ENCODE measurements around the gene GBF1.

The GBF1 gene

DNA sequence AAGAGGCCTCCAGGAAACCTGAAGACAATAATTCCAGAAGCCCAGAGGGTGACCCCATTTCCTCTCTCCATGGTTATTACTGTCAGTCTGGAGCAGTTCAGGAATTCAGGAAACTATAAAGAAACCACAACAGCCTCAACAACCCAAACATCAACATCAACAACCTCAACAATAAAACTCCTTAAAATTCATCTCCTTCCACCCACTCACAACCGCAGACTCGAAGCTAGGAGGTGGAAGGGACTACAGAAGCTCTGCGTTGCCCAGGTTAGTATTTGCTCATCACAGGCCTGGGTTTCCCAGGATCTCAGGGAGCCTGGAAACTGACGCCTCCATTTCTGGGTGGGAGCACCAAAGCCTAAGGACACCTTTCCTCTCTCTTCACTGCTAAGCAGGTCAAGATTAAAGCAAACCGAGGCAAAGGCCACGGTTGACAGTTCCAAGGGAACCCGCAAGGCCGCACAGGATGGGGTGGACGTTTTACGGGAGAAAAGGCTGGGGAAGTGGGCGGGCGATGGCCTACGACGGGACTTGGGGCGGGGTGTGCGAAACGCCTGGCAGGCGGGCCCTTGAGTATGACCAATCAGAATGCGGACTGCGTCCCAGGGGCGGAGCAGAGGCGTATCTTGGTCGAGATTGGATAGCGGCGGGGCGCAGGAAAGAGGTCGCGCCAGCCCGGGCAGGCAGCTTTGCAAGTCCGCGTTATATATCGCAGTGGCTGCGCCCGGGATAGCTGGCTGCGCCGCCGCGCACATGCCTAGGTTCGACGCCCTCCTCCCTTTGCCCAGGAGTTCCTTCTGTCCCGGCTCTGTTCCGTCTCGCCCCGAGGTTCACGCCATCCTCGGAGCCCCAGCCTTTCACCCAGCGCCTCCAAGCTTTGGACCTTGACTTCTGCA lies 19.4 kb upstream of the GBF1 start, which contains the start of gene ELOVL3:
Gene ELOVL3, plus strand, starts transcription at position 654 of the 896 bp plus-strand sequence. CDS start 250 bp downstream, outside the sequence.
- peak; percentile 88 for DNase-seq
- Mint-ChIP-seq H3K27ac (peak within 1 kb of the TSS; percentile 44), H3K27me3 (peaks cover 64% of the 10 kb centered on the region), H3K36me3 (ENCODE audit: low read depth) (no peaks in the 10 kb centered on the region), H3K4me1 (ENCODE audit: low read depth) (peaks cover 24% of the 10 kb centered on the region), H3K9me3 (no peaks in the 10 kb centered on the region), H3K4me3 (peak within 1 kb of the TSS; percentile 49)

DNA sequence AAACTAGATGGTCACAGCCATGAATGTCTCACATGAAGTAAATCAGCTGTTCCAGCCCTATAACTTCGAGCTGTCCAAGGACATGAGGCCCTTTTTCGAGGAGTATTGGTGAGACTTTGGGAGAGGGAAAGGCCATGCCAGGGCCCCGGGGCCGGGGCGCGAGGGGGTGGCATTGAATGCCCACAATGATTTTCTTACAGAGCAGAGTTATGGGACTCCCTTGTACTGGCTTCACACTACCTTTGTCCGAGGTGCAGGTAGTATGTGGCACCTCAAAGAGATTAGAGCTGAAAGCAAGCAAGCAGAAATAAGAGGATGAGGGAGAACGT lies 18.8 kb upstream of the GBF1 start:
- peaks cover 70% of the 10 kb centered on the region for H3K27me3 Mint-ChIP-seq
- peaks cover 28% of the 10 kb centered on the region for H3K4me1 Mint-ChIP-seq (ENCODE audit: low read depth)
- H3K9me3 Mint-ChIP-seq = no peaks in the 10 kb centered on the region
- H3K27ac Mint-ChIP-seq = peak overlapping the region; percentile 44
- no peaks in the 10 kb centered on the region for H3K36me3 Mint-ChIP-seq (ENCODE audit: low read depth)
- peak overlapping the region; percentile 49 for H3K4me3 Mint-ChIP-seq
- DNase-seq = no peak

DNA sequence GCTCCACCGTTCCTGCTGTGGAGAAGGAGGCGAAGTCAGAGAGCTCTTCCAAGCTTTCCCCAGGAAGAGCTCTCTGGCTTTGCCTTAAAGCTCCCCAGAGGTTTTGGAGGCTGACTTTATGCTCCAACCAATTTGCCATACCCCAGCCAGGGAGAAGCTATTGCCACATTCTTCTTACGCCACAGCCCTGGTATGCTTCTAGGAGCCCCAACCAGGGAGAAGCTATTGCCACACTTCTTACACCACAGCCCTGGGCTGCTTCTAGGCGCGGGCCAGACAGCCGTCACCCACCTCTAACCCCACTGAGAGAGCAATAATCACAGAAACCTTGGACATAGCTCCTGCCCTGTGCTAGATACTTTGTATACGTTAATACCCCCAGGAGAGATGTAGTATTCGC lies 18.3 kb upstream of the GBF1 start:
- Mint-ChIP-seq H3K4me3 (no peak overlapping the region), H3K27me3 (peaks cover 74% of the 10 kb centered on the region), H3K27ac (no peak overlapping the region), H3K4me1 (ENCODE audit: low read depth) (peaks cover 30% of the 10 kb centered on the region), H3K36me3 (ENCODE audit: low read depth) (no peaks in the 10 kb centered on the region), H3K9me3 (no peaks in the 10 kb centered on the region)
- no peak for DNase-seq

DNA sequence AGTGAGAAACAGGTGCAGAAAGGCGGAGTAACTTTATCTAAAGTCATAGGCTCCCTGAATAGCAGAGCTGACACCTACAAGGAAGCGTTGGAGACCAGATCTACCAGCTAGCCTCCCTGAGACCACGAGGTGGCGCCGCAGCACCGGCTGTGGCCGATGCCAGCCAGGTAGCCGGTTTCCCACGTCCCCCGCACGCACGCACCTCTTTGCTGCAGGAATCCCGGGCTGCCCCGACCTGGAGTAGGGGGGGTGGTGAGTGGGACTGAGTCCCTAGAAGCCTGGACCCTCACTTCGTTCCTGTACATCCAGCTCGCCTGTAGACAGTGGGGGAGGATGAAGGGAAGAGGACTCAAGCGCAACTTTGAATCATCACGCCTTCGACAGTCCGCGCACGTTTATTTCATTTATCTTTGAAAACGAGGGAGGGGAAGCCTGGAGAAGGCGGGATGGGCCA lies 15.5 kb upstream of the GBF1 start:
- peaks cover 79% of the 10 kb centered on the region for H3K27me3 Mint-ChIP-seq
- DNase-seq = peak; percentile 92
- H3K36me3 Mint-ChIP-seq (ENCODE audit: low read depth) = no peaks in the 10 kb centered on the region
- H3K9me3 Mint-ChIP-seq = no peaks in the 10 kb centered on the region
- H3K4me3 Mint-ChIP-seq = peak overlapping the region; percentile 74
- peaks cover 30% of the 10 kb centered on the region for H3K4me1 Mint-ChIP-seq (ENCODE audit: low read depth)
- peak overlapping the region; percentile 37 for H3K27ac Mint-ChIP-seq

- H3K4me3 Mint-ChIP-seq = peak overlapping the region; percentile 74
- no peaks in the 10 kb centered on the region for H3K9me3 Mint-ChIP-seq
- peaks cover 30% of the 10 kb centered on the region for H3K4me1 Mint-ChIP-seq (ENCODE audit: low read depth)
- H3K36me3 Mint-ChIP-seq (ENCODE audit: low read depth) = no peaks in the 10 kb centered on the region
- peak; percentile 65 for DNase-seq
- peaks cover 79% of the 10 kb centered on the region for H3K27me3 Mint-ChIP-seq
- H3K27ac Mint-ChIP-seq = no peak overlapping the region
These were observed 15.0 kb upstream of the GBF1 start for GRCh38 chr10:102230264-102230860.

DNA sequence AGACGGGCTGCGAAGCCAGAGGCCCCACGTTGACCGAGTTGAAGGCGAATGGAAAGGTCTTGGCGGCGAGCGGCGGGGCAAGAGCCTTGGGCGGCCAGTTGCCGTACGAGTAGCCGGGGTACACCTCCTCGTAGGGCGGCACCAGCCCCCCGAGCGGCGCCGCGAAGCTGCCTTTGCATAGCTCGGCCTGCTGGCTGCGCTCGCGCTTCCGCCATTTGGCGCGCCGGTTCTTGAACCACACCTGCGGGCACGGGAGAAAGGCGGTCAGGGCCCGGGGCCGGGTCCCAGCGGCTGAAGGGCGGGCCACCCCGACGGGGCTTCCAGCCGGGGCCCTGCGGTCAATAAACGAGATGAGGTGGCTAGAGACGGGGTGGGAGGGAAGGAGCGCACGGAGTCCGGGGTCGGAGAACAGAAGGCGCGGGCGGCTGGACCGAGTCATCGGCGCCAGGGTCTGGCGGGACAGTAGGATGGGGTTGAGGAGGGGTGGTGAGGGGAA lies 14.4 kb upstream of the GBF1 start:
- Mint-ChIP-seq H3K36me3 (ENCODE audit: low read depth) (no peaks in the 10 kb centered on the region), H3K4me1 (ENCODE audit: low read depth) (peaks cover 26% of the 10 kb centered on the region), H3K27ac (no peak overlapping the region), H3K9me3 (no peaks in the 10 kb centered on the region), H3K4me3 (peak overlapping the region; percentile 74), H3K27me3 (peaks cover 74% of the 10 kb centered on the region)
- DNase-seq = peak; percentile 74

GRCh38 chr10:102231357-102232318 lies 13.7 kb upstream of the GBF1 start:
- Mint-ChIP-seq H3K4me1 (ENCODE audit: low read depth) (peaks cover 19% of the 10 kb centered on the region), H3K4me3 (peak overlapping the region; percentile 74), H3K9me3 (no peaks in the 10 kb centered on the region), H3K27me3 (peaks cover 69% of the 10 kb centered on the region), H3K36me3 (ENCODE audit: low read depth) (no peaks in the 10 kb centered on the region), H3K27ac (no peak overlapping the region)
- peak; percentile 84 for DNase-seq

DNA sequence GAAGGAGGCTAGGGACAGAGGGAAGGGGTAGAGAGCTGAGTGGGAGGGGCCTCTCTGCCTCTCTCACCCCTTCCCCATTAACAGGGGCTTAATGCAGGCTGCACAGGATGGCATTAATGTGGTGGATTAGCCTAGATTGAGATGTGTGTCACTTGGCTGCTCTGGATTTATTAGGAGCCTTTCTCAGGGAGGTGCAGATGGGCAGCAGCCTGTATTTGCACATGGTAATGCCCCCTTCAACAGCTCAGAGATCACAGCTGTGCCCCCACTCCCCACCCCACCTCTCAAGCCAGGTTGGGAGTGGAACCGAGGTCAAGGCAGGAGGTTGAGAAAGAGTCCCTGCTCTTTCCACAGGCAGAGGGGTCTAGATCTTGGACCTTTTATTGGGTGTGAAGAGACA lies 11.3 kb upstream of the GBF1 start:
- H3K27ac Mint-ChIP-seq = no peak overlapping the region
- peaks cover 15% of the 10 kb centered on the region for H3K4me1 Mint-ChIP-seq (ENCODE audit: low read depth)
- no peak overlapping the region for H3K4me3 Mint-ChIP-seq
- no peaks in the 10 kb centered on the region for H3K9me3 Mint-ChIP-seq
- peaks cover 55% of the 10 kb centered on the region for H3K27me3 Mint-ChIP-seq
- no peaks in the 10 kb centered on the region for H3K36me3 Mint-ChIP-seq (ENCODE audit: low read depth)
- no peak for DNase-seq

DNA sequence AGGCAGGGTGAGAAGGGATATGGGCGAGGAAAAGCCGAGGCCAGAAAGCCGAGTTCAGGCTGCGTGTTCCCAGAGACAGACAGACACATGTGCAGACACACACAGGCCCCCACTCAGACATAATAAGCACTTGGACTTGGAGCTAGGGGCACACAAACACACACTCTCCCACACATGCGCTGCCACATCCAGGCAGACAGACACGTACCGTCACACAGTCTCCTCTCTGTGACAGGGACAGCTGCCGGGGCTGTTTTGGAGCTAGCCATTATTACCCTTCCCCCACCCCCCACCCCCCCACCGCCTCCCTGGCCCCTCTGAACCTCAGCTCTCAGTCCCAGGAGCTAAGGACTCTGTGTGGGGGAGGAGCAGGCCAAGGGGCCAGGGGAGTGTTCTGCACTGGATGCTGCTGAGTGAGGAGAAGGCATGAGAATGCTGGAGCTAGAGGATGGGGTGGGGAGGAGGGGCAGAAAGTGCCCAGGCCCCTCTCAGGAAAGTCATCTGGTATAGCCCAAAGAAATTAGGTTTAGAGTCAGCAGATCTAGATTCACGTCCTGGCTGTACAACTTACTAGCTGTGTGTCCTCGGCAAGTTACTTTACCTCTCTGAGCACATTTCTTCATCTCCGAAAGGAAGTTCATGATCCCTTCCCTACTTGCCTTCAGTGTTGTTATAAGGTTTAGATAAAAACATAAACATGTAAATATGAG lies 10.3 kb upstream of the GBF1 start:
- Mint-ChIP-seq H3K4me3 (no peak overlapping the region), H3K9me3 (no peaks in the 10 kb centered on the region), H3K27ac (no peak overlapping the region), H3K27me3 (peaks cover 53% of the 10 kb centered on the region), H3K4me1 (ENCODE audit: low read depth) (peaks cover 9% of the 10 kb centered on the region), H3K36me3 (ENCODE audit: low read depth) (no peaks in the 10 kb centered on the region)
- DNase-seq = no peak

- Mint-ChIP-seq H3K9me3 (no peaks in the 10 kb centered on the region), H3K4me1 (ENCODE audit: low read depth) (peaks cover 8% of the 10 kb centered on the region), H3K4me3 (no peak overlapping the region), H3K36me3 (ENCODE audit: low read depth) (no peaks in the 10 kb centered on the region), H3K27ac (no peak overlapping the region), H3K27me3 (peaks cover 55% of the 10 kb centered on the region)
- no peak for DNase-seq
These were observed 9.8 kb upstream of the GBF1 start for GRCh38 chr10:102235598-102235920.

GRCh38 chr10:102236006-102236405 lies 9.3 kb upstream of the GBF1 start:
- peaks cover 54% of the 10 kb centered on the region for H3K27me3 Mint-ChIP-seq

DNA sequence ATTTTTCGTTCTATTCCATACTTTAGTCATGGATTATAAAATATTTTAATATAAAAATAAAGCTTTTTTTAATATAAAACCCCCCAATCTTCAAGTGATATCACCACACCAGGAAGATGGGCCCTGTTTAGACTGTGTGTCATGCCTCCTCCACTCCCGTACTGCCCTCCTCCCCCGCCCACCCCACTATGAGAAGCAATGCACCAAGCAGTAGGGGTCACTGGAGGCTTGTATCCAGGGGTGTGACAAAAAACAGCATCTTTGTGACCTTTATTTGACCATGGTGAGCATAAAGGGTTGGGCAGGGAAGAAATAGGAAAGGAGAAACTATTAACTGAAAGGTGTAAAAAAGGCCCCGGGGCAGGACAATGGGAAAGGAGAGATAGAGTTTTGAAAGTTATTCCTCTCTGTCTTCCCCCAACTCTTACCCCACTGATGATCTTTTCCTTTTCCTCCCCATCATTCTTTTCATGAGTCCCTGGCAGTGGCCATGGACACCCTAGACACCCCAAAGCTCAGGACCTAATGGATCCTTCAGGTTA lies 7.5 kb upstream of the GBF1 start:
- DNase-seq = no peak
- Mint-ChIP-seq H3K4me1 (ENCODE audit: low read depth) (peaks cover 15% of the 10 kb centered on the region), H3K9me3 (no peaks in the 10 kb centered on the region), H3K36me3 (ENCODE audit: low read depth) (no peaks in the 10 kb centered on the region), H3K4me3 (no peak overlapping the region), H3K27me3 (peaks cover 56% of the 10 kb centered on the region), H3K27ac (no peak overlapping the region)

More at GRCh38 chr10:102236006-102236405, 9.3 kb upstream of the GBF1 start:
- DNase-seq = no peak
- Mint-ChIP-seq H3K27ac (no peak overlapping the region), H3K4me1 (ENCODE audit: low read depth) (peaks cover 10% of the 10 kb centered on the region), H3K9me3 (no peaks in the 10 kb centered on the region), H3K36me3 (ENCODE audit: low read depth) (no peaks in the 10 kb centered on the region), H3K4me3 (no peak overlapping the region)

- Mint-ChIP-seq H3K4me3 (peak overlapping the region; percentile 63), H3K4me1 (ENCODE audit: low read depth) (peaks cover 24% of the 10 kb centered on the region), H3K9me3 (no peaks in the 10 kb centered on the region), H3K36me3 (ENCODE audit: low read depth) (peaks cover 2% of the 10 kb centered on the region), H3K27me3 (peaks cover 56% of the 10 kb centered on the region), H3K27ac (no peak overlapping the region)
- DNase-seq = no peak
These were observed 4.8 kb upstream of the GBF1 start for GRCh38 chr10:102240467-102241031.
